SKM-1 treated with dmso at 0.1 percent for 144 hours (cell line): ENCODE measurements around the gene IFI16.
"Not testable (repeated sequence)": the region's sequence is repeated elsewhere in the genome, so short reads cannot be mapped to it uniquely, and the experiment has no call there.

Source experiments
- DNase-seq: peaks from one replicate; lab custom pipeline; 2025; ENCODE audit not compliant: unreplicated experiment; lab: John Stamatoyannopoulos, UW

The IFI16 gene

DNA sequence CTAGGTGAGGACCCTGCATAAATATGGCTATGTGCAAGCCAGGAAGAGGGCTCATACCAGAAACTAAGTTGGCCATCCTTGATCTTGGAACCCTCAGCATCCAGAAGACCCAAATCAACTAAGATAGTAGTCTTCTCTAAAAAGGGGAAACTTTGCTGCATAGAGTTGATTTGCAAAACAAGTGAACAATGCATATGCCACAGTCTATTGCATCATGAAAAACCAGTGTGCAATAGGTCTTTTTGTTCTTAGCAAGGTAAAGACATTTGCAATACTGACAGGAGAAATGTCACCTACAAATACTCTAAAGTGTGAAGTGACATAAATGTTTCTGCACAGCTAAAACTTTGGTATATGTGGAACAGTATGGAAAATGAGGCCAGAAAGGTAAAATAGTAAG lies 2.0 kb upstream of the IFI16 start:
- DNase-seq: peak; percentile 40

DNA sequence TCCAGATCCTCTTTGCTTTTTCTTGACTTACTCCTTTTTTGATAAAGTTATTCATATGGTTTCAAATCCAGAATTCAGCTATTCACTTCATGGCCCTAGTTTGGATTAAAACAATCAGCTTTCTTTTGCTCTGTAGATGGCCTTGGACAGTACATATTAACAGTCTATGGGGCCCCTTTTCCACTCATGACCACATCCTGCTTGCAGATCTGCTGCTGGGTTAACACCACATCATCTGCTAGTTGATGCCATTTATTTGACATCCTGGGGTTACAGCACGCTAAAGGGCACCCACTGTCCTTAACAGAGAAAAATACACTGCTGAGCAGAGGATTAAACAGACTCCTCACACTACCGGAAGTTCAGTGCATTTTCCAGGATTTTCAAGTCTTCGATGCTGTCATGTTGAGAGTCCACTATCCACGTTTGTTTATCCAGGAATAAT lies 941 bp upstream of the IFI16 start:
- no peak for DNase-seq

- no peak for DNase-seq
Measured at GRCh38 chr1:159009287-159009686, 420 bp upstream of the IFI16 start.

DNA sequence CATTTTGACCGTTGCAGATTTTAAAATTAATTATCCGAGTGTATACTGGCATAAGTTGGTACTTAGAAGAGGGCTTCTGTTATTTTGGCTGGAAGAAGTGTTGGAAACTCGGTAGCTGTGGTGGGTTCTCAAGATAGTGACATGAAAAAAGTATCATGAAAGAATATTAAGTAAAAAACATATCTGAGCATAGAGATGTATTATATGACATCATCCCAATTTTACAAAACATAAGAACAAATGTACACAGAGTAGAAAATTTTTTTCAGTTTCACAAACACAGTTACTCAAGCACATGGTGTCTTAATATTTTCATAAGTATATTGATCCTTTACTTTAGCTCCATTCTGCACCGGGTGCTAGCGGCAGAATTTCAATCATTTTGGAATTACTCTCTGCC lies 684 bp downstream of the IFI16 start:
- DNase-seq: no peak

DNA sequence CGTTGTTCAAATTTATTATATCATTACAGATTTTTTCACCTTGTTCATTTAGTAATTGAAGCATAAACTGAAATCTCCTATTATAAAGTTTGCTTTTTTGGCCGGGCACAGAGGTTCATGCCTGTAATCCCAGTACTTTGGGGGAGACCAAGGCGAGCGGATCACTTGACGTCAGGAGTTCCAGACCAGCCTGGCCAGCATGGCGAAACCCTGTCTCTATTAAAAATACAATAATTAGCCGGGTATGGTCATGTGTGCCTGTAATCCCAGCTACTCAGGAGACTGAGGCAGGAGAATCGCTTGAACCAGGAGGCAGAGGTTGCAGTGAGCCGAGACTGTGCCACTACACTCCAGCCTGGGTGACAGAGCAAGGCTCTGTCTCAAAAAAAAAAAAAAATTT lies 1.3 kb downstream of the IFI16 start:
- not testable (repeated sequence) for DNase-seq

DNA sequence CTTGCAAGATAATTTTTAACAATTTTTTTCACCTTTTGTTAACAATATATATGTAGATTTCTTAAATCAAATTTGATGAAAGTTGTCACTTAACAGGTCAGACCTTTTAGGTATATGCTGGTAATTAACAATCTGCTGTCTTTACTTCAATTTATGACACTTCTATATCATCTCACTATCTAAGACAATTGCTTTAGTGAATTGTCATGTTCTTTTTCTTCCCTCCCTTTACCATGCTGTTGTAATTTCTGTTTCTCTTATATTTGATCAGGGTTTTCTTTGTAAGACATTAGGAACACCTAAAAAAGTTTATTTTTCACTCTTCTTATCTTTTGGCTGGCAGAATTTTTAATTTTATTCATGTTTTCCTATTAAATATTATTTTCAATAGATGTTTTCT lies 2.0 kb downstream of the IFI16 start:
- no peak for DNase-seq

DNA sequence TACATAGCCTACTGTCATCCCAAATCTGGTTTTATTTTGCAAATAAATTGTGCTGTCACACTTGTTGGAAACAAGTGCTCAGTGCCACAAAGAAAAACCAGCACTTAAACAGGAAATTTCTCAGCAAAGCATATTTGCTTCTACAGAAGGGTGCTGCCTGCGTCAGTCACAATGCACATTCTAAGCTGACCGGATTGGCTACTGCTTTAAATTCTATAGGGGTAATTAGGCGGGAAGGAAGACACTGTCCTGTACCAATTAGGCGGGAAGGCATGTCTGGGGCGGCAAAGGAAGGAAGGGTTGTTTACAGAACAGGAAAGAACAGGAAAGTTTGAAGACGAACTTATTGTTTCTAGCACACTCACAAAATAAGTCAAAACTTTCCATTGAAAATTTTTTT lies 2.8 kb downstream of the IFI16 start:
- DNase-seq: no peak

GRCh38 chr1:159014003-159014571 lies 4.4 kb downstream of the IFI16 start:
- no peak for DNase-seq

DNA sequence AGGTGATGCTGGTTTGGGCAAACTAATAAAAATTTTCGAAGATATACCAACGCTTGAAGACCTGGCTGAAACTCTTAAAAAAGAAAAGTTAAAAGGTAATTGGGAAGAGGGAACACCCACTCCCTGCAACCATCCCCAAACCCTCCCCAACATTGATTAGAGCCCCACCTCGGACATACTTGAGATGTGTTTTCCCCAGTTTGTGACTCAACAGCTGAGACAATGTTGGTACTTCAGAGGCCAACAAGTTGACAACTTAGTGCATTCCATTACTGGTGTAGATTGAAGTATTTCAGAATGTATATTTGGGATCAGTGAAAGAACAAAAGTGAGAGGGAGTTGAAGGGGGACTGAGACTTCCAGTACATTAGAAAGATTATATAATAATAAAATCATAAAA lies 5.1 kb downstream of the IFI16 start:
- no peak for DNase-seq

DNA sequence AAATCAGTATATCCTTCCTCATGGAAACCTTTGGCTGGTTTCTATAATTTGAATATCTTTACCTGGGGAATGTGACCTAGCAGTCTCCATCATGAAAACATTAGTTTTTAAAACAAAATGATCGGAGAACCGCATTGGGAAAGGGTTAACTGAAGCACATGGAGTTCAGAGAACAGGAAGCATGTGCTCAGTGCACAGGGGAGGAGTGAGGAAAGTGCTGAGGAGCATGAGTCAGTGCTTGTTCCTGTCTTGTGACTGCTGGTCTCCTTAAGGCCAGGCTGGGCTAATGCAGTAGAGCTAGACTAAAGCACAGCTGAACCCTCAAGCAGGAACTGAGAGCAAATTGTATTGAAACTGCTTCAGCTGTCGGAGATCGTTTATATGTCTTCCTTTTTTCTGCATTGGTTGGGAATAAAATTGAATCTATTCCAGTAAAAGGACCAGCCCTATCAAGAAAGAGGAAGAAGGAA lies 5.8 kb downstream of the IFI16 start:
- DNase-seq: peak; percentile 98

DNA sequence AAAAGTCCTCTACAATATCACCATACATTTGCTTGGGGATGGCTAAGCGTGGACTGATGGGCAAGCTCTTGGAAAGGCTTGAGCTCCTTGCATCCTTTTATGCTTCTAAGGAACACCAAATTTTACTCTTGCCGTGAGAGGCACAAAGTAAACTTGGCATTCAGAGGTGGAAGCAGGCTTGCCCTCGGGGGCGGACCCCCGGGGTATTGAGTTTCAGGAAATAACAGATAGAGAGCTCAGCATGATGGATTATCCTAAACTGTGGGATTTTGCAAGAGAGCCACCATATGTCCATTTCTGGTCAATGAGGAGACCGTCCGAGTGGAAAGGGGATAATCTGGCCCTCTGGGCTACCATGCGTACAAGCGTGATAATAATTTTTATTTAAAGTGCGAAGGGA lies 14.0 kb downstream of the IFI16 start:
- no peak for DNase-seq

DNA sequence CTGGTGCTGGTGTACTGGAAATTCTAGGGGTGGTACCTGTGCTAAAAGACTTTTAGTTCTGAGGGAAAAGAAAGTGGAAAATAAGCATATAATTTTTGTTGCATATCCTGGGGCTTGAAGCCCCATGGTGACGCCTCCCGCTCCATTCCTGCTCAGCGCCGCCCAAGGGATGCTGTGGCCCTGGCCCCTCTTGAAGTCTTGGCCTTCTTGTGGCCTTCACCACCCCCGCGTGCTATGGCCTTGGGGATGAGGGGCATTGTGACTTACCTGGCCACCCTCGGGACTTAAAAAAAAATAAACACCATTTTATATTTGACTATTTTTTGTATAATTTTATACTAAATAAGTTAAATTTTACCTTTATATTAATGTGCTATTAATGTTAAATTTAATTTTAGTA lies 15.3 kb downstream of the IFI16 start:
- no peak for DNase-seq

DNA sequence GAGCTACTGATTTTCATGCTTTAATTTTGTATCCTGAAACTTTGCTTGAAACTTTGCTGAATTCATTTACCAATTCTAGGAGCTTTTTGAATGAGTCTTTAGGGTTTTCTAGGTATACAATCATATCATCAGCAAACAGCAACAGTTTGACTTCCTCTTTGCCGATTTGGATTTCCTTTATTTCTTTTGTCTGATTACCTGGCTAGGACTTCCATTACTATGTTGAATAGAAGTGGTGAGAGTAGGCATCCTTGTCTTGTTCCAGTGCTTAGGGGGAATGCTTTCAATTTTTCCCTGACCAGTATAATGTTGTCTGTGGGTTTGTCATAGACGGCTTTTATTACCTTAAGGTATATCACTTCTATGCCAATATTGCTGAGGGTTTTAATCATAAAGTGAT lies 17.1 kb downstream of the IFI16 start:
- DNase-seq: not testable (repeated sequence)

GRCh38 chr1:159030311-159030710 lies 20.6 kb downstream of the IFI16 start:
- DNase-seq: no peak

DNA sequence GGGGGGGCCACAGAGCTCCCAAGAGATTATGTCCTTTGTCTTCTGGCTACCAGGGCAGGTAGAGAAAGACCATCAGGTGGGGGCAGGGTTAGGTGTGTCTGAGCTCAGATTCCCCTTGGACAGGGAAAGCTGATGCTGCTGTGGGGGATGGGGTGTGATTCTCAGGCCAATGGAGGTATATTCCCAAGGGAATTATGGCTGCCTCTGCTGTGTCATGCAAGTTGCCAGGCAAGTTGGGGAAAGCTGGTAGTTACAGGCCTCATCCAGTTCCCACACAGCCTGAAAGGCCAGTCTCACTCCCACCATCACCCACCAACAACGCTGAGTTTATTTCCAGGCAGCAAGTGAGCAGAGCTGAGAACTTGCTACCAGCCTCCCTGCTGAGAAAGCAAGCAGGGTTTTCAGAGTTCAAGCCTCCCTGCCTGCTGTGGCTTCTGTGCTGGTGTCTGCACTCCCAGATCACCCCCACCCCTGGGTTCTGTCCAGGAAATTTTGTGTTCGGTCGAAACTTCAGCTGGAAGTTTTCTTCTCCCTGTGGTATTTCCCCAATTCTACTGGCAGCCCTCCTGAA lies 21.3 kb downstream of the IFI16 start:
- no peak for DNase-seq

DNA sequence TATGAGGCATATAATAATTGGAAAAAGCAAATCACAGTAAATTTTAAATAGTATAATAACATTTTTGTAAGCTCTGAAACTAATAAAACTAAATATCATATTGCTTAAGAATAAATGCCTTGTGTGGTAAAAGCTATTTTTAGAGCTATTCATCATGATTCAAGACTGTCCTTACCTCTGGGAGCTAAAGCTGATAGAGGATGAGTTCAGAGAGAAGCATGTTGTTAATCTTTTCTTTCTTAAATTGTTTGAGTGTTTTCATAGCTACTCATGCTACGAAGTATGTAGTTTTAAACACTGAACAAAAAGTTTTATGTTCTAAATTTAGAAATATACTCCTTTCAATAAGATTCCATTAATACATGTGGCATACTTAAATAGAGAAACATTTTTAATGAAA lies 30.5 kb downstream of the IFI16 start:
- DNase-seq: no peak

DNA sequence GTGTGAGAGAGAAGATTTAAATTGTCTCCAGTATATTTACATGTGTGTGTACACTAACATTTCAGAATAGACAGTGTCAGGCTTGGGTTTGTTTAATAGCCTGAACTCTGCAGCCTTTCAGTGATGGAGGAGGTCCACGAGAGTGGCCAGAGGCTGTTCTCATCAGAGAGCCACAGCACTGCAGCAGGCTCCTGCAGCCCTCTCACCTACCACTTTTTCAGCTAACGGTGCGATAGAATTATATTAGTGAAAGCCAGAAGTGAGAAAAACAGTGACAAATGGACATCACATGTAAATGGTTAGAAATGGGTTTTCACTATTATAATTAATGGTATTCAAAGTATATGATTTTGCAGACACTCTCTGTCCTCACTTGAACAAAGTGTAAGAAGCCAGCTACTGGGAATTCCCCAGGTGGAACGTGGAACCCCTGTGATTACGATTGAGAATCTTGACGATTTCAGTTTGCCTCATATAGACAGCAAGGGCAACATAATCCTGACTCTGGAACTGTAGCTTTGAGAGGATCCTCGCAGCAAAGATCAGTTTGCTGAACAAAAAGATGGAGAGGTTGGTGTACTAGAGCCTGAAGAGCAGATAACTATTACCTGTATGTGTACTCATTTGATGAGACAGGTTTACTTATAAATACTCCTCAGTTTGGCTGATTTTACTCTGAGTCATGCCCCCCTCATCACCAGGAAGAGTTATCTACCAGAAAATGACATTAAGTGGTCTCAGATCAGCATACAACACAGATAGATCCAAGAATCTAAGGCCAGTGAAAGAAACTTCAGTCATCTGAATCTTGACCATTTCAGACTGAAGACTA lies 31.4 kb downstream of the IFI16 start:
- no peak for DNase-seq

GRCh38 chr1:159046486-159046885 lies 36.8 kb downstream of the IFI16 start:
- DNase-seq: not testable (repeated sequence)

DNA sequence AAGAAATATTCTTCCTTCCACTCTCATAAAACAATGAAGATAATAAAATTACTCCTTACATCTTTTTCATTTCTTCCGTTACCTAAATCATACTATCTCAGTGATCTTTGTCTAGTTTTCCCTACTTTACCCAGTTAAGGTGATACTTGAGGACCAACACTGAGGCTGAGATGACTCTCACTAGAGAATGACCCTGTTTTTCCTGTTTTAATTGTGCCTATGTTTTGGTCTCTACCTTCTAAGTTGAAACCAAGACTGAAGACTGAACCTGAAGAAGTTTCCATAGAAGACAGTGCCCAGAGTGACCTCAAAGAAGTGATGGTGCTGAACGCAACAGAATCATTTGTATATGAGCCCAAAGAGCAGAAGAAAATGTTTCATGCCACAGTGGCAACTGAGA lies 41.7 kb downstream of the IFI16 start:
- DNase-seq: no peak

- DNase-seq: no peak
Measured at GRCh38 chr1:159054427-159054826, 44.7 kb downstream of the IFI16 start.

DNA sequence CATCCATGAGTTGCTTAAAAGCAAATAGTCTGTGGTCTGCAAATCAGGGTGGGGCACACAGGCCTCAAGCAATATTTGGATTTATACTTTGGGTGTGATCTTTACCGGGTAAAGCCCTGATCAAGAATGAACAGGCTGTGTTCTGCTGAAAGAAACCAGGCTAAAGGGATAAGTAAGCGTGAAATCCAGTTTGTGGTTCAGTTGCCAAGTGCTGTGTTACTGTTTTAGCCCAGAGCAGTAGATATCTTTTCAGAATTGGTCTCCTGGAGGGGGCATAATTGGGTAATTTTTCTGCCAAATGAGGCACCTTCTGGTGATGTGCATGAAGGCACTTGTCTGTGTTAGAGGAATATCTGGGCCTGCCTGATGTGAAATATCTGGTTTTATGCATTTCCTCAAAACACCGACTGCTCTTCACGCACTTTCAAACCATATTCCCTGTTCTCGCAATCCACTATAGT lies 45.5 kb downstream of the IFI16 start:
- peak; percentile 89 for DNase-seq

- DNase-seq: peak; percentile 28
Measured at GRCh38 chr1:159056069-159056698, 46.5 kb downstream of the IFI16 start.
